Iris pigment epithelial cell (primary cell): ENCODE measurements around the gene ZBTB38.

Source experiments
- DNase-seq: peaks from one replicate; pipeline ENCODE4 v3.0.0-alpha.2; 2011; ENCODE audit warnings: low read depth

The ZBTB38 gene

DNA sequence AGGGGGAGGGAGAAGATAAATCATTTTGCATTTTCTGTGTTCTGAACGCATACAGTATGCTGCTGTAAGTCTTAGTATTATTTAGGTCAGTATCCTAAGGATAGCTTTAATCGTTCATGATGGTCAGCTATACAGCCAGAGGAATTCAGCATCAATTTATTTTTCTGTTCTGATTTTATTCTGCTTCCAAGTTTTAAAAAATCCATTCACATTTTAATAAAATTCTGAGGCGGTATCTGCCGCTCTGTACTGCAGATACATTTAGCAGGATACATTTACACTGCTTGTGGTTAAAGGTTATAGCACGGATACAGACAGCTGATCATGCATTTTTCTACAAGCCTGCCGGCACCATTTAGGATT is 17.8 kb downstream of the ZBTB38 start:
- no peak for DNase-seq

- no peak for DNase-seq
Observed at GRCh38 chr3:141386611-141387111, 18.4 kb downstream of the ZBTB38 start.

DNA sequence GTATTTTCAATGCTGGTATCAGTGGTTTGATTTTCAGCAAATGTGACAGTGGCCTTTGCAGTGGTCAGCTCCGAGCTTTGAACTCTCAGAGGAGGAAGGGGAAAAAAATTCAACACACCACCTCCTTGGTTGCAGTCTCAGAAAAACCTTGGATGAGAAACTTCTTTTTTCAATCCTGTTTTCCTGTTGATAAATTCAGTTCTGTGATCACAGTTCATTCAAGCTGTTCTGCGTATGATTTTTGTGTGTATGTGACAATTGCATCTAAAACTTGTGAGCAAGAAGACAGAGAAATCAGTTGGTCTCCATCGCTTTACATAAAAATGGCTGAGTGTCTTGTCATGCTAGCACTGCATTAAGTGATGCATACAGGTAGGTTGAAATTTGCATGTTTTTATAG is 19.2 kb downstream of the ZBTB38 start:
- DNase-seq, result no peak

DNA sequence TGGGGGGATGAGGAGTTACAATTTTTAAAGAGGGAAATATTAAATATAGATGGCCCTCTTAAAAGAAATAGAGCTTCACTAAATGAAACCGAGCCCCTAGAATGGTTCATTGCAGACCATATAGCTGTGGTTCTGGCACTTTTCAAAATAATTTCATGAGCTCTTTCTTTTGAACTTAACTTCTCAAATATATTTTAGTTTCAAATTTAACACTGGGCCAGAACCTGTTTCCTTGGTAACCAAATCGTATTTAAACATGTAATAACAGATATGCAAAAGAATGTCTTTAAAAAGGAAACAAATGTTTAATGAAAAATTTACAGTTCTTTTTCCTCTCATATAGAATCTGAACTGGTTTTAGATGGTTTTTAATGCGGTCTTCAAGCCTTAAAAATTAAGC is 20.1 kb downstream of the ZBTB38 start:
- no peak for DNase-seq

DNA sequence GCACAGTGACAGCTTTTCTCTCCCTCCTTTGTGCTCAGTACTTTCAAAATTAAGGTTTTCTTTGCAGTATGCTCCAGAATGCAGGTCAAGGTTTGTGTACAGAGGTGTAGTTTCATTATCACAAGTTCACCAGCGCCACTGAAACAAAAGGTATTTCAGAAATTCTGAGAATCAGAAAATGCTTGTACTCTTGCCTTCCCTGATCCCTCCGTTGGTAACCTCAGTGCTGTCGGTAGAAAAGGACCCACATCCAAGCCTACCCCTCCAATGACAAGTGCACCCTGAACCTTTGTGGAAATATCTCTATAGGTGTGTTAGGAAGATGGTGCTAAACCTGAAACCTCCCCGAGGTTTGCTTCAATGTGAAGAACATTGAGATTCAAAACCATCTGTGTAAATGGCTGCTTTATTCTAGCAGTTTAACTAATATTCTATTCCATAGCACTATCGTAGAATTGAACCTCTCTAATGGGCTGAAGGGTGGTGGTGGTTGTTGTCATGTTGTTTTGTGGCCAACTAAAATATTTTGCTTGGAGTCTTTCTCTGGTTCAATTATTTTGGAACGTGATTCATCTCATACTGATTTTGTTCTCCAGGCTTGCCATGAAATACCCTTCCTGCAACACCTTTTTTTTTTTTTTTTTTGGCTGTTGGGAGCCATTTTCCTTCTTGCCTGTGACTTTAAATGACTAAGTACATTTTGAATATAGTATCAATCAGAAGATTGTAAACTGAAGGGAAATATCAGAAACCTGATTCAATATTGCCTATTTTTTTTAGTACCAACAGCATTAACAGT is 20.7 kb downstream of the ZBTB38 start:
- no peak for DNase-seq

DNA sequence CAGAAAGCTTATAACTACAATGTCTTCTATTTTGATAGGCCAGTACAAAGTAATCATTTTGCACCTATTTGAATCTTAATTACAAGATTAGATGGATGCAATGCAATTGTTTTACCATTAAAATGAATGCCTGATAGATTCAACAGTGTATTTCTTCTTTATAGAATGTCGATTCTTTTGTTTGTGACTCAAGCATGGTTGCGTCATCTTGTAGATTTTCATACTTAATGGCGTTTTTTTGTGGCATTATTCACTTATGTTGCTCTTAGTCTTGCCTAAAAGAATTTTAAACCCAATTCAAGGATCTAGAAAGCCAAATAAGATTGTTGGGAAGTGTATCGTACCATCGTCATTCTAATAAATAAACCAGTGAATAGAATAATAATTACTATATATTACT is 21.4 kb downstream of the ZBTB38 start:
- DNase-seq, result peak; percentile 63

DNA sequence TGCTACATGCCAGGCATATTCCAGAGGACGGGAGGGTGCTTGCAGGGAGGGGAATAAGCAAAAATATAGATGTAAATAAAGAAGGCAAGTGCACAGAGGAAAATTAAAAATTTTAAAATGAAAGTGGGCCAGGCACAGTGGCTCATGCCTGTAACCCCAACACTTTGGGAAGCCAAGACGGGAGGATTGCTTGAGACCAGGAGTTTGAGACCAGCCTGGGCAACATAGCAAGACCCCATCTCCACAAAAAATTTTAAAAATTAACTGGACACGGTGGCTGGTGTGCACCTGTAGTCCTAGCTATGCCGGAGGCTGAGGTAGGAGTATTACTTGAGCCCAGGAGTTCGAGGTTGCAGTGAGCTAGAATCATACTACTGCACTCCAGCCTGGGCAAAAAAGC is 22.4 kb downstream of the ZBTB38 start:
- DNase-seq, result no peak

GRCh38 chr3:141391298-141391990 is 23.1 kb downstream of the ZBTB38 start:
- peak; percentile 65 for DNase-seq

DNA sequence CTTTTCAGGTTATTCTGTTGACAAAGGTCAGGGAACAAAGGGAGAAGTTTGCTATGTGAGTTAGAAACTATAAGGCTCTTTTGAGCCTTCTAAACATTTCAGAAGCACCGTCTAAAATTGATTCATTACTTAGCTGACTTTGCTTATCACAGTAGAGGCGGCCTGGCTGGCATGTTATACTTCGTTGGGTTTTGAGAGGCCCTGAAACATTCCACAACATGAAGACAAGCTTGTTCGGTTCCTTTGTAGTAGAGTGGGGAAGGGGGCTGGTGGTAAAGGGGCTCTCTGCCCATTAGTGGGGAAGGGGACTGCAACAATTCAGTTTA is 23.6 kb downstream of the ZBTB38 start:
- DNase-seq, result no peak

- no peak for DNase-seq
Observed at GRCh38 chr3:141392416-141392815, 24.1 kb downstream of the ZBTB38 start.

- DNase-seq, result no peak
Observed at GRCh38 chr3:141392897-141393734, 24.8 kb downstream of the ZBTB38 start.

- no peak for DNase-seq
Observed at GRCh38 chr3:141393735-141394076, 25.4 kb downstream of the ZBTB38 start.

GRCh38 chr3:141394560-141394959 is 26.3 kb downstream of the ZBTB38 start:
- DNase-seq, result no peak

DNA sequence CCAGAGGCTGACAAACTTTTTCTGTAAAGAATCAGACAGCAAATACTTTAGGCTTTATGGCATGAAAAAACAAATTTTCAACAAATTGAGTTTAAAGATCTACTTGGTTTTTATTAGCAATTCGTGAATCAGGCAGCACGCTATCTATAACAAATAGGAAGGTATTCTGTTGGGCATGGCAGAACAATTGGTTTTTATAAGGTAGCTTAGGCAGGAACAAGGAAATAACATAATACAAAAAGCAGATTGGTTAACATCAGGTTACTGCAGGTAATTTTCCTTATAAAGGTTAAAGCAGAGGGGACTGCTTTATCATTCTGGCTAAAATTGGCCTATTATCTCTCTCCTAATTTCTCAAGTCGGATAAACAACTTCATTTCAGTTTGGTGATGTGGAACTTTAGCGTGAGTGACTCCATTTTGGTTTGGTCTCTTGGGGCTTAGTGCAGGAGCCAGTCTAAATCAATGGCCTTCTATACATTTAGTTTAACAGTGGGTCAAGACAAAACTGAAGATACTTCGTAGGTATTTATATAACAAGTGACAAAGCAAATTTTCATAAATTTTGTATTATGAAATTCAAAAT is 26.8 kb downstream of the ZBTB38 start:
- DNase-seq, result no peak

DNA sequence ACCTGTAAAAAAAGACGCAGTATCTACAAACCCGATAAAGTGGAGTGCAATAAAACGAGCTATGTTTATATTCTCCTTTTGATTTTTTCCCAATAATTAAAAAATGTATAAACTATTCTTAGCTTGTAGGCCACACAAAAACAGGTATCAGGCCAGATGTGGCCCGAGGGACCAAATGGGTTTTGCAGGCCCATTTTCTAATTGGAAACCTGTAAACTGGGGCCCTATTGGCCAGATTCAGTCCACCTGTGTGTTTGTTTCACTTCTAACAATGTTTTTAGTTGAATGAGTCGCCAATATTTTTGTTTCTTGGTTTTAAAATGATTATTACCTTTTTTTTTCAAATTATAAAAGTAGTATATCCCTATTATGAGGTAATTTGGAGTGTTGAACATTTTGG is 29.7 kb downstream of the ZBTB38 start:
- no peak for DNase-seq

DNA sequence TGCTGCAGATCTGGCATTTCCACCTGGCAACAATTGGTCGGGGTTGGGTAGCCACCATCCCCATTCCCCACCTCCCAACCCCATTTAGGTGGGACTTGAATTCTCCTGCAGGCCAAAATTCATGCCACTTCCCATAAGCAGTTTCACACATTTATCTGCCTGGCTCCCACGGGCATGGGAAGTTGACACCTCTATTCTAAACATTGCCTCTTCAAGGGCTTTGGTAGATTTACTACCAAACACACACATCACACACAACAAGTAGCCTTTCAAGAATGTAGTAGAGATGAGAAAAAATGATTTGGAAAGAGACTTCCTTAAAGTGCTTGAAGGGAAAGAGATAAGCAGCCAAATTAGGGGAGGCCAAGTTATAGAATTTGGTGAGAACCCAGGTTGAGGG is 30.9 kb downstream of the ZBTB38 start:
- no peak for DNase-seq

DNA sequence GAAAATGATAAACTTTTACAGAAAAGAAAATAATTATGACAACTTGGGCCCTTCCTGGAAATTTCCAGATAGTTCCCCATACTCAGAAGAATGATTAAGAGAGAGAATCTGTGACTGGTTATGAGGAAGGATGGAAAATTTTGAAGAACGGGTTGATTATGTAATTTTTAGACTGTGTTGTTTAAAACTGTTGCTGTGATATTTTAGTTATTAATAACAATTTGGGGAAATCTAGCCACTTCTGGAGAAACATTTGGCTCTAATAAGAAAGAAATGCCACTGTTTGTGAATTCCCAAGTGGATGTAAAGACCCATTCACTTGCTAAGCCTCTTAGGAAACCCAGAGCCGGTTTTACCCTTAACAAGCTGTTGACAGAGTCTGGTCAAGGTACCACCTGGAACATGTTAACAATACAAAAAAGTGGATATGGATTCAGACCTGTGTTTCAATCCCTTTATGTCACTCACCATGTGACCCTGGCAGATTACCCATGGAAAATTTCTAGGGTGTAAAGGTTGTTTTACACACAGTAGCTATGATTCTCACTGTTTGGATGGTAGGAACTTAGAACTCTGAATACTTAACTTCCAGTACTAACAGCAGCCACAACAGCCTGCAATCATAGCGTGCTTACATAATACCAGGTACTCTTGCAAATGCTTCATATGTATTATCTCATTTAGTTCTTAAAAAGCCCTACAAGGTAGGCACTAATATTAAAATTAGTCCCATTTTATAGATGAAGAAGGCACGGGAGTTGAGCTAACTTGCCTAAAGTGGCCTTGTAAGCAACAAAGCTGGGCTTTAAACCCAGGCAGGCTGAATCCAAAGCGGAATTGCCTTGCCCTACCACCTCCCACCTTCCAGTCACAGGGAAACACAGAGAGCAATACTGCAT is 32.0 kb downstream of the ZBTB38 start:
- no peak for DNase-seq

DNA sequence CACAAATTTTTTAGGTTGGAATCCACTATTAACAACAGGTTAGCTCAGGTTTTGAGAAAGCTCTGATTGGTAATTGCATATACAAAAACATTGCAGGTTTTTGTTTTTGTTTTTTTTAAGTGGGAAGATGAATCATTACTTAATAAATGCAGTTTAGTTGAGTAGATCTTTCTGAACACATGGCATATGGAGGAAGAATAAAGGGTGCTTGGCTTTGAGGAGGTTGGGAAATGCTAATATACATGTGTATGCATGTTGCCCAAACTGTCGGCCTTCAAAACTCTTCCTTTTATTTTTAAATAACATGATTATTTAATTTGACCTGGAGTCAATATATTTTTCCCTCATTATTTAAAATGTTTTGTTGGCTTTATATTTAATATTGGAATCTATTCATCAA is 32.8 kb downstream of the ZBTB38 start:
- no peak for DNase-seq

DNA sequence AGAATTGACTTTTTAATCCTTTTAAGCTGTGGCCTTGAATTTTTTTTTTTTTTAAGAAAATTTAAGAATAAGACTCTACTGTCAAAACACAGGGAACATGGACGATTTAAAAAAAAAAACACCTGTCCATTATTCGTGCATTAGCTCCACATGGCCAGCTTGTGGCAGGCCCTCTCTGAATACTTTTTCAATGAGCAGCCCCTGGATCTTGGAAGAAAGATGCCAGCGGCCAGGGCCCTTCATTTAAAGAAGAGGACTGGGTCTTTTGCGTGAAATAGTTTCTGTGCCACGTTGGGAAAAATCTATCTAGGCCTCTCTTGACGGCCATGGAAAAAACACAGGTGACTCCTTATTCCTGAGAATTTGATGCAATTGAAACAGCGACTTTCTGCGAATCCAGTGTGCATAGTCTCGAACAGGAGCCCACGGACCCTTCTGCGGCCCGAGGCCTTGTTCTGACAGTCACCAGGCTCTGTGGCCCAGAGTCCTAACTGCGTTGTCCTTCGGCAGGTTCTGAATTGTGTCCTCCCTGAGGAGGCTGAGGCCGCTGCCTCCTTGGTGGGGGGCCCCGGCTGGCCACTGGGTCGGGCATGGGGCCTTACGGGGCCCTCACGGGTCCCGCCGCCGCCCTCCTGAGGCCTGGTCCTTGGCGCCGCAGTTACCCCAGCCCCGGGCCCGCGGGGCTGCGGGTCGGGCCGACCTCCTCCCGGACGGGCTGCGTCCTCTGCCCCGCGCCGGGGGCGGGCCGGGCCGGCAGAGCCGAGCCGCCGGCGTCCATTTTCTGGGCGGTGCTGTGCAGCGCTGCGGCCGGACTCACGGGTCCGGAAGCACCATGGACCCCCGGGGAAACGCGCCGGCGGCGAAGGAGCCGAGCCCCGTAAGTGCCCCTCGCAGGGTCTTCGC is 33.5 kb downstream of the ZBTB38 start:
- no peak for DNase-seq

DNA sequence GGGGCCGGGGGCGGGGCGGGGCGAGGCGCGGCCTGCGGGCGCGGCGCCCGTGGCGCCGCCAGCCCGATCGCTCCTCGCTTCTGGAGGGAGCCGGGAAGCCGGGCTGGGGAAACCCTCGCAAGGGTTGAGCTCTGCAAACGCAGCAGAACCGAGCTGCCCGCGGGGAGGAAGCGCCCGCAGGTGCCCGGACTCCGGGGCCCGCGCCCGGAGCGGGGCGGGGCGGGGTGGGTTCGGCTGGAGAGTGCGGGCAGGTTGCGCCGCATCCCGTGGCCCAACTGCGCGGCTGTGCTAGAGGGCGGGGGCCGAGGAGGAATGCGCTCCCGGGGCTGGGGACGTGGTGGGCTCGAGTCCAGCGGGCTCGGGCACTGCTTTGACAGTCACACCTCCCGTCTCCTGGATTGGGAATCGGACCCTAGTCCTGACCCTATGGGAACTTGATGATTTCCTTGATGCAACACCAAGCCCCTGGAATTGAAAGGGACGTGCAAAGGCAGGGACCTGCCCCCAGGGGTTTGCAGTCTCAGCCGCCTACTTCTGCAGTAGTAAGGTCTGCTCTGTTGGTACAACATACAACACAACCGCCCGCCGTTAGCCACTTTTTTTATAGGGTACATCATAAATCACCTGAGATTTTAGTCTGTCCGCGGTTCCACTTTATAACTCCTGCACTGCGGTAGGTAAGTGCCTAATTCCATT is 34.3 kb downstream of the ZBTB38 start:
- peak; percentile 68 for DNase-seq
